GDM1 (cell line): ENCODE results near the gene SLC16A14.
"Not testable (repeated sequence)": the region's sequence is repeated elsewhere in the genome, so short reads cannot be mapped to it uniquely, and the experiment has no call there.

Experiments
- DNase-seq: peaks from one replicate; lab custom pipeline; 2025; lab: John Stamatoyannopoulos, UW

The SLC16A14 gene, protein sequence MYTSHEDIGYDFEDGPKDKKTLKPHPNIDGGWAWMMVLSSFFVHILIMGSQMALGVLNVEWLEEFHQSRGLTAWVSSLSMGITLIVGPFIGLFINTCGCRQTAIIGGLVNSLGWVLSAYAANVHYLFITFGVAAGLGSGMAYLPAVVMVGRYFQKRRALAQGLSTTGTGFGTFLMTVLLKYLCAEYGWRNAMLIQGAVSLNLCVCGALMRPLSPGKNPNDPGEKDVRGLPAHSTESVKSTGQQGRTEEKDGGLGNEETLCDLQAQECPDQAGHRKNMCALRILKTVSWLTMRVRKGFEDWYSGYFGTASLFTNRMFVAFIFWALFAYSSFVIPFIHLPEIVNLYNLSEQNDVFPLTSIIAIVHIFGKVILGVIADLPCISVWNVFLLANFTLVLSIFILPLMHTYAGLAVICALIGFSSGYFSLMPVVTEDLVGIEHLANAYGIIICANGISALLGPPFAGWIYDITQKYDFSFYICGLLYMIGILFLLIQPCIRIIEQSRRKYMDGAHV

DNA sequence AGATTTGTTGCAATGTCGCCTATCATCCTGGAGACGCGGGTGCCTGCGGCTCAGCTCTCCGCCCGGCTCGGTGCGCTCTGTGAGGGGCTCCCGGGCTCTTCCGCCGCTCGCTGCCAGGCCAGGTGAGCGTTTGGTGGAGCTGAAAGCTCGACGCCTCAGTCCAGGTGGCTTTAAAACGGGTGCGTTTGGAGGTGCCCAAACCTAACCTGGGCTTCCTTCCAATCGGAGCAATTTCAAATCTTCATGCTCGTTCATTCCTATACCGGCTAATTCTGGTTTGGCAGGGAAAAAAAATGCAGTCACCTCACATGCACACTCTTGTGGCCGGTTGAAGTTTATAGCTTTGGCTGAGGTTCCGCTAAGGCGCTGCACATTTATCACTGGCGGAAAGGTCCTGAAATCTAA lies at the start of gene SLC16A14:
Gene SLC16A14 (minus strand): TSS at position 274 of the 405 bp plus-strand sequence. CDS start 9,572 bp downstream, outside the sequence.
- DNase-seq = no peak

GRCh38 chr2:230106771-230107170 lies 38.0 kb upstream of the SLC16A14 start:
- no peak for DNase-seq

DNA sequence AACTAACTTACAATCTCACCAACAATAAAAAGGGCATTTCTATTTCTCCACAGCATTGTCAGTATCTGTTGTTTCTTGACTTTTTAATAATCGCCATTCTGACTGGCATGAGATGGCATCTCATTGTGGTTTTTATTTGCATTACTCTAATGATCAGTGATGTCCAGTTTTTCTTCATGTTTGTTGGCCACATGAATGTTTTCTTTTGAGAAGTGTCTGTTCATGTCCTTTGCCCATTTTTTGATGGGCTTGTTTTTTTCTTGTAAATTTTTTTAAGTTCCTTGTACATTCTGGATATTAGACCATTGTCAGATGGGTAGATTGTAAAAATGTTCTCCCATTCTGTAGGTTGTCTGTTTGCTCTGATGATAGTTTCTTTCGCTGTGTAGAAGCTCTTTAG lies 33.2 kb upstream of the SLC16A14 start:
- not testable (repeated sequence) for DNase-seq

GRCh38 chr2:230097841-230098240 lies 29.1 kb upstream of the SLC16A14 start:
- no peak for DNase-seq

DNA sequence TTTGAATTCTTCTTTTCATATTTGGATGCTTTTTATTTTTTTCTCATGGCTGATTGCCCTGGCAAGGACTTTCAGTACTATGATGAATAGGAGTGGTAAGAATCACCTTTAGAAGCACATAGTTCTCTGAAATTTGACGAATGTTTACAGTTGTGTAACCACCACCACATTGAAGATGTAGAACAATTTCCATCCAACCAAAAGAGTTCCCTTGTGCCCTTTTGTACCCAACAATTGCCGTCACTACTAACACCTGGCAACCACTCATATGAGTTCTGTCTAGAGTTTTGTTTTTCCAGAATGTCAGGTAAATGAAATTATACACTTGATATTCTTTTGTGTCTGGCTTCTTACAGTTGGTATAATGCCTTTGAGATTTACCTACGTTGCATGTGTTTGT lies 28.7 kb upstream of the SLC16A14 start:
- no peak for DNase-seq

- no peak for DNase-seq
Observed at GRCh38 chr2:230090967-230091366, 22.2 kb upstream of the SLC16A14 start.

DNA sequence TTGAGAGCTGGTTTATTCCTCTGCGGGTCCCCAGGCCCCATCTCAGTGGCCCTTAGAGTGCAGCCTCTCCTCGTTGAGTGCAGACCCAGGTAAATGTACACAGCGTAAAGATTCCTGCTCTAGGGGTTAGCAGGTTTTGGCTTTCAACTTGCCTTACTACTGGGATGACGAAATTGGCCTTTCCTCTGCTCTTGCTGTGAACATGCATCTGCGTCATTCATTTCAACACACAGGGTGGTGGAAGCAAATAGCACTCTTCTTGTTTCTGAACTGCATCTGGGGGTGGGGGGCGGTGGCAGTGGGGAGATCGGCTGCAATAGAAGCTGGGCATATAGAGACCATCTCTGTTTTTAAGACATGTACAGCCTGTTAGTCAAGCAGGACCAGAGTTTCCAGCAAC lies 16.5 kb upstream of the SLC16A14 start:
- no peak for DNase-seq

- no peak for DNase-seq
Observed at GRCh38 chr2:230077851-230078547, 9.3 kb upstream of the SLC16A14 start.

DNA sequence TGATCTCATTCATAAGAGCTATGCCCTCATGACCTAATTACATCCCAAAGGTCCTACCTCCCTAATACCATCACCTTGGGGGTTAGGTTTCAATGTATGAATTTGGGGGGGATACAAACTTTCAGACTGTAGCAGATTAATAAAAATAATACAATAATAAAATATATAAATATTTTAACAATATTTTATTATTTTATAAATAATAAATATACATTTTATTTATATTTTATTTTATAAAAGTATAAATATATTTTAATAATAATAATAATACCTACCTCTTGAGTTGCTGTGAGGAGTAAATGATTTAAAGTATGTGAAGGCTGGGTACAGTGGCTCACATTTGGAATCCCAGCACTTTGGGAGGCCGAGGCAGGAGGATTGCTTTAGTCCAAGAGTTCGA lies 8.1 kb upstream of the SLC16A14 start:
- no peak for DNase-seq

- DNase-seq = no peak
Observed at GRCh38 chr2:230075988-230076631, 7.4 kb upstream of the SLC16A14 start.

- no peak for DNase-seq
Observed at GRCh38 chr2:230071421-230071820, 2.7 kb upstream of the SLC16A14 start.

- DNase-seq = no peak
Observed at GRCh38 chr2:230069402-230069801, 678 bp upstream of the SLC16A14 start.

- no peak for DNase-seq
Observed at GRCh38 chr2:230068016-230068650, 591 bp downstream of the SLC16A14 start.

DNA sequence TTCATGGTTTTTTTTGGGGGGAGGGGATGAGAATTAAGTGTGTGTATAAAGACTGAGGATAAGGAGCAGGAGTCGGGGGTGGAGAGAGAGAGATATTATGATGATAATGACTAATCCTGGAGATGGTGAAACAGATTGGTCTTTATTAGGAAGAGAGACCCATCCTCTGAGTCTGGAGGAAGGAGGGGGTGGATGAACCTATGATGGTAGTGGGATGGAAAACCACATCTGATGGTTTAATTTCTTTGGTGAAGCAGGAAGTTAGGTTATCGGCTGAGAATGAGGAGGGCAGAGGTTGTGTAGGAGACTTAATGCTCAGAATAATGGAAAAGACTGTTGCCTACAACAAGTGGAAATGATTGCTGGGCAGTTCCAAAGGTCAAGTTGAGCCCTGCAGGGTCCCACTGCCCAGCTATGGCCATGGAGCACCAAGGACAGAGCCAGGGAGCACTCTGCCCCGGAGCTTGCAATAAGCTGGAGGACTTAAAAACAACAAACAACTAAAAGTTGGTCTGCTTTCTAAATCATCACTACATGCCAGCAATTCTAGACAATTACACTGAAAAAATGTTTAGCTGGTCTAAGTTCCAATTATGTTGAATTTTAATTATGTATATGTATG lies 7.9 kb downstream of the SLC16A14 start:
- DNase-seq = no peak

DNA sequence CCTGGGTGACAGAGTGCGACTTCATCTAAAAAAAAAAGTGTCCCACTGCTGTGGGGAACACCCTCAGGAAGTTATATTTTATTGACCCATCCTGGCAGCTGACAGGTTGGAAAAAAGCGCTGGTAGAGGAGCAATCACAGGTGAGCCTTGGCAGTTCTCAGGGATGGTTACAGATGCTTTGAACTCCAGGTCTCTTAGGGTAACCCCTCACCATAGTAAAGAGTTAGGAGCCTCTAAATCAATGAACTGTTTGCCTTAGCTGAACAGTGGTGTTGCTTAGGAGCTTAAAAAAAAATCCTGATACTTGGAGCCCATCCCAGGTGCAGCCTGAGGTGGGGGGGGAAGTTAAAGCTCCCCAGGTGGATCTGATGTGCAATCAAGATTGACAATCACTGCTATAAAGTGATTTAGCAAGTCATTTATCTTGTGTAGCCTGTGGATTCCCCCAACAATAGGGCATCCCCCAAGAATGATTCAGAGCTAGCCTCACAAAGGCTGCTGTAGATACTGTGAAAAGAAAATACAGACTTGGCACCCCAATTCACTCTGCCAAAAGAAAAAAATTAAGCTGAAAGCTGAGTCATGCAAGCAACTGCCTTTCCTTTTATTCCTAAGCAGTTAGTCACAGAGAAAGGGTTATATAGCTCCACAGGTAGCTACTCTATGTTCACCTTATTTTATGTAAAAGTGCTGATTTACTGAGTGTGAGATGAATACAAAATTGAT lies 14.8 kb downstream of the SLC16A14 start:
- no peak for DNase-seq

GRCh38 chr2:230052299-230052698 lies 16.4 kb downstream of the SLC16A14 start:
- no peak for DNase-seq

DNA sequence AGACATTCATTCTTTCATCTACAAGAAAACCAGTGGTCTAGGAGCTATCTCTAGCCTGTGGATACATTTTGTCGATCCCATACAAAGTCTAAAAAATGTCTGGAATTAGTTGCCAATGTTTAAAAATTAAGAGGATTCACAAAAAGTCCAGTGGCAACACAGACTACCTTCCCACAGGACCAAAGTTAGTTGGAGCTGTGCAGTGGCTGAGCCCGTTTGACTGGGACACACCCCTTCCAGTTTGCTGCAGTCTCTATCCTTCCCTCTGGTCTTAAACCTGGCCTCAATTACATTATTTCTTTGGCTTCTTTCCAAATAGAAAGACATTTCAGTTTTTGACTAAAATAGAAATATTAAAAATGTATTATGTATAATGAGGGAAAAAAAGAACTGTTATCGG lies 18.6 kb downstream of the SLC16A14 start:
- no peak for DNase-seq

DNA sequence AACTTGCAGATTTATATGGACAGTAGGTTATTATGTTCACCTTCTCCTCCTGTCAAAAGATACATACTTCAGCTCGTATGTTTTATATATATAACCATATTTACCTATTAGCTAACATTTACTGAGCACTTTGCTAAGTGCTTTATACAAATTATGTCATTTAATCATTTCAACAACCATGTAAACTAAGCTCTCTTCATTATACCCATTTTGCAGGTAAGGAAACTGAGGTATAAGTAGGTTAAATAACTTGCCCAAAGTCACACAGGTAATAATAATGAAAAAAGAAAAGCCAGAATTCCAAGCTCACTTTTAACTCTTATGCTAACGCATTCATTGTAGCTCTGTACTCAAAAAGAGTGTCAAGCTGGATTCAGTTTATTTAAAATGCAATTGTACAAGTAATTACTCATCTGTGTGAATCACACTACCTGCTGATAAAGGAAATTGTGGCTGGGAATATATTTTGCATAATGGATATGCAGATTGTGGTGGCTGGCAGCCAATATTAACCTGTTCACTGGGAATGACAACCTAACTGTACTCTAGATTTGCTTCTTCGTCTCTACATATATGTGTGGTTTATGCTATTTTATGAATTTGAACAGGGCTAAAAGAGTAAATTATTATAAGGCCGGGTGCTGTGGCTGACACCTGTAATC lies 20.6 kb downstream of the SLC16A14 start:
- DNase-seq = no peak

GRCh38 chr2:230046491-230046890 lies 22.2 kb downstream of the SLC16A14 start:
- DNase-seq = no peak

DNA sequence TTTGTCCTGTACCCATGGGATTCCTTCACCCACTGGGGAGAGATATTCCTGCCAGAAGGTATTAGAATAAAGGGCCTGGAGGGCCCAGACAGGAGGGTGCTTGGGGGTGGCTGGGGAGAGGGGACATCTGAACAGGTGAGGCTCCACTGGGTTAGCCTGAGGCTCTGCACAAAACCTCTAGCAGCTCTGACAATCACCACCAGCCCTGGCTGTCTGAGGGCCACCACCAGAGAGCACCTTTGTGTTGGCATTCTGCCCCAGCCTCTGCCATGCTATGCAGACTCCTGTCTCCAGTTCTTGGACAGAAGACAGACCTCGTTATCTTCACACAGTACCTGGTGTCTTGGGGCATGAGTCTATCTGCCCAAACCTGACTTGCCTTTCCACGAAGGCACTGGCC lies 25.3 kb downstream of the SLC16A14 start:
- no peak for DNase-seq

DNA sequence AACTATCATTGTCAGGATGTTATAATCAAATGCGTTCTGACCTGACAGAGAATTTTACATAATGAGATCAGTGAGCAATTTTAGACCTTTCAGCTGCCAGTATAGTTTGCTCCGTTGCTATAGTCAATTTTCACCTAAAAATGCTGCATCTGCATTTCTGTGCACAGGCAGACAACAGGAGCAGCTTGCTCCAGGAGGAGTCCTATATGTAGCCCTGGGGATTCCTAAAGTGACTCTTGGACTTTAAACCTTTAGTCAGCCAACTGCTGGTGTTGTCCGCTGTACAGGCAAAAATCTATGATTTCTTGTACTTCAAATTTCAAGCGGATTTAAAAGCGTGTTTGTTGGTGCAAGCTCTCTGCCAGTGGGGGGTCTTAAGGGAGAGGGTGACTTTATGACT lies 25.7 kb downstream of the SLC16A14 start:
- no peak for DNase-seq
